RKO (cell line): Measurements from ENCODE around the gene GALNTL6.
"Not testable (repeated sequence)": the region's sequence is repeated elsewhere in the genome, so short reads cannot be mapped to it uniquely, and the experiment has no call there.

Experiments used
- DNase-seq: peaks from one replicate; pipeline ENCODE4 v3.0.0-alpha.2; 2016; ENCODE audit warnings: low spot score

GALNTL6 gene

DNA sequence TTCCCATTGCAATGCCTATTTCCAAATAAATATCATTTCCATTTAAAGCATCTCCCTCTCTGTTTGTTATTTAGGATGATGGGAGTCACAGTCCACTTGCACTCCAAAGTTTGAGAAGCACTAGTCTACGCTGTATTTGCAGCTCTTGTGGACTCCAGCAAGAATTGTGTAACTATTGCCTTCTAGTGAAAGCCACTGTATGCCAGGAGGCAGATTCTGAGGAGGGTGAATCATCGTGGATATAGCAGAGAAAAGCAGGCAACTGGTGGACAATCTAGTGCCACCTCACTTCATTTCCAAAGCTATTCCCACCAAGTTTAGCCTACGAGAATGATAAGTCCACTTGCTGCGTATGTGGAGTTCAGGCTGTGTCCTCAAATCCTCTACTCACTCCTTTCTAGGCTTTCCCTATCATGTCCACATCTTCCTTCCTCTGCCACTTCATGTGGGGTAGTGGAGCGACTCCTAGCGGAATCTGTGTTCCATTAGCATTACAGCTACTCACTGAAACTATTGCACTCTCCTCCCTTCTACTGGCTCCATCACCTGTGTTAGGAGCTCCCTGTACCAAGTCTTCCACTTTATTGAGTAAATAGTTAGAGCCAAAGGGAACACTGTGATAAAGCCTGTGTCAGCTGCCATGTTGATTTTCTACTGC is 853.6 kb downstream of the GALNTL6 start:
- no peak for DNase-seq

DNA sequence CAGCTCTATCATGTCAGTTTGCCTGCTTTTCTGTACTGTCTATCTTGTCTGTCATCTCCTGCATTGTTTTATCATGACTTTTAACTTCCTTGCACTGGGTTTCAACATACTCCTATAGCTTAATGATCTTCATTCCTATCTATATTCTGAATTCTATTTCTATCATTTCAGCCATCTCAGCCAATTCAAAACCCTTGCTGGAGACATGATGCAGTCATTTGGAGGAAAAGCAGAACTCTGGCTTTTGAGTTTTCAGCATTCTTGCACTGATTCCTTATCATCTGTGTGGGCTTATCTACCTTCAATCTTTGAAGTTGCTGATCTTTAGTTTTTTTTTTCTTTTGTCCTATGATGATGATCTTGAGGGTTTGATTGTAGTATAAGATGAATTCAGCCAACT is 861.6 kb downstream of the GALNTL6 start:
- DNase-seq, result no peak

DNA sequence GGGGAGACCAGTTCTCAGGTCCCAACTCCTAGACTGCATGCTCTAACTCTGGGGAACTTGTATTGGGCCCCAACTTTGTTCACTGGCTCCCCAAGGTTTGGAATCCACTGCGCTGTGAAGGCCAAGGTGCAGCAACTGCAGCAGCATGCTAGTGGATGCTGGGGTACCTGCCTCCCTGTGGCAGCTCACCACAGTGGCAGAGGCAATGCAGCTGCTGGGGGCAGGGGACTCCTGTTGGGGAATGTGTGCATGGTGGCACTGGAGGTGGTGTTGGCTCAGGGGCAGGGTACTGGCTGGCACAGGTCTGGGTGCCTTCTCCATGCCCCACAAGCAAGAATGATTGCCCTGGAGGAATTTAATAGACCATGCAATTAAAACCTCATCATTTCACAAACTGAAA is 862.0 kb downstream of the GALNTL6 start:
- no peak for DNase-seq

DNA sequence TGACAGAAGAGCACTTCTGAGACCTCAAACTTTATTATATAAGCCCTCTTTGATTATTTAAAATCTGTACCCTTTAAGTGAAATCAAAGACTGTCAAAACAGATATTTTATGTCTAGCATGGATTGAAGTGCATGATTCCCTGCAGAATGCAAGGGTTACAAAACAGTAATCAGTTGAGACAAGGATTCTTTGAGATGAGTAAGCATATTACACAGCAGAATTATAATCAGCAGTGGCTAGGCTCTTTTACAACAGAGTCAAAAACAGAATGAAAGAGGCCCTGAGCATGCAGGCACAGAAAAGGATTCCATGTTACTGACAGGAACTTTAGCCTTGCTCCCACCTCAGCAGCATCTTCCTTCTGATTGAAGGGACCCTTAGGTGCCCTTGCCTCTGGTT is 867.5 kb downstream of the GALNTL6 start:
- DNase-seq, result no peak

DNA sequence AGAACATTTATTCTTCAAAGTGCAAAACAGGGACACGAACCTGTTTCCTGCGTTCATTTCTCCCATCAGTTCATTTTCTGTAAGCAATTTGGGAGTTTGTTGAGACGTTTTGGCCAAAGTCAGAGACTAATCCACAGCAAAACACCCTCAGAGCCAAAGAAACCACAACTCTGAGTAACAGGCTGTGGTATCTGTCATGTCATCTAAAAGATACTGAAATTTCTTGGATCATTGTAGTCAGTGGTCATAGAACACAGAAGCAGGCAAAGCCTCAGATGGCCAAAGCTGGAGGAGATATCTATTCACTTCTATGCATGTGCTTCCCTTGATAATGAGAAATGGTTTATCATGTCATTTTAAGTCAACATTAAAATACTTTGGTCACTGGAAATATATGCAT is 869.8 kb downstream of the GALNTL6 start:
- no peak for DNase-seq

DNA sequence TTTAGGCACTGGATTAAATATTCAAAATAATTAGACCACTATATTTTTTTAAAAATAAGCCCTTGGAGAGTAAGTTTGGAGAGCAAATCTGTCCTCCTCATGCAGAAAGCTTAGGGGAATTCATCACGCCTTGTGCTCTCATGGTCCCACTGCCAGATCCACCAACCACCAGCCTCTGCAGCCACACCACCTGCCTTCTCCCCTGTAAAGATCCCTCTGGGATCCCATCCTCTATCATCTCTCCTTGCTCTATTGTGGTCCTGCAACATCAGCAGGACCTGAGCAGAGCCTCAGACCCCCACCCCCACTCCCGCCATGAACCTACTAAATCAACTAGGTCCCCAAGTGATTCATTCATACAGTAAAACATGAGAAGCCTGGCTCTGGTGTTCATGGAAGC is 872.8 kb downstream of the GALNTL6 start:
- DNase-seq, result no peak

DNA sequence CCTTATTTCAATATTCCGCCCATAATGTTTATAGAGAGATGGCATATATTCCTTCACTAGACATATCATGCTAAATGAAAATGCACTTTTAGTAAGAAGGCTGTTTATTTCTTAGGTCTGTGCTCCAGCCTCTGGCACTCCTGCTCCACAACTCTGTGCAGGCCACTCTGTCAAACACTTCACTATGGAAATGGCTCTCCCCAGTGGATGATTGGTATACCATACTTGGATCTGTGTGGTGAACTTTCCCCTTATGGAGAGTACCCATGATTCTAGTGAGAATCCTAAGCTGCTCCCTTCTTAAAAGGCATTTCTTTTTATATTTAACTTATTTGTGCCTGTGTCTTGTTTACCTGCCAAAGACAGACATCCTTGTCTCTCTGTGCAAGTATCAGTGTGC is 875.3 kb downstream of the GALNTL6 start:
- peak; percentile 11 for DNase-seq

DNA sequence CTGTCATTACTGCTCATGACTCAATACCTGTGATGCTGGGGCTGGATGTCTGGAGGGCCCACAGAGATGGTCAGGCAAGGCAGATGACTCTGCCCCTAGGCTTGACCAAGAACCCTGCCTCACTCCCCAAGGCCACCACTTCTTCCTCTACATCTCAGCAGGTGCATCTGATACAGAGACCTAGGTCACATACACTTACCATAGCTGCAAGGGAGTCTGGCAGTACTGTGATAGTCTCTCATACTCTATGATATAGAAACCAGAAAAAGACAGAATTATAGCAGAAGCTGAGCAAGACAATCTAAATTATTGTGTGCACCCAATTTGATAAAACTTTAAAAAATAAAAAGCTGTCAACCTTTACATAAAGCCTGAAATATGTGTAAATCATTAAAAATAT is 878.3 kb downstream of the GALNTL6 start:
- no peak for DNase-seq

DNA sequence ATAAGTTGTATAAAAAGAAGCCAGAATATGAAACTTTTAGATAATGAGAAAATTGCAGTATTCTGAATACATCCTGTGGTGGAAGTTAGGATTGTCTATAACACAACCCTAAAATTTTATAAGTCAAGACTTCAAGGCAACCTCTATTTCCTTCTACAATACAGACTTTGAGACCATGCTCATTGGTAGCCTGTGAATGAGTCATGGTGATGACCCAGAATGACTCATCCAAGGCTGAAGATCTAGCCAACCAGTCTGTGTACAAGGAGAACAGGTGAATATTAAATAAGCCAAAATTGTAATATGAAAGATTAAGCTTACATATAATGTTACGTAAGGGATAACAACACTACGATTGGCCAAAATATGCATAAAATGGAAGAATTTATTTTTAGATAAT is 879.5 kb downstream of the GALNTL6 start:
- DNase-seq, result peak; percentile 38

DNA sequence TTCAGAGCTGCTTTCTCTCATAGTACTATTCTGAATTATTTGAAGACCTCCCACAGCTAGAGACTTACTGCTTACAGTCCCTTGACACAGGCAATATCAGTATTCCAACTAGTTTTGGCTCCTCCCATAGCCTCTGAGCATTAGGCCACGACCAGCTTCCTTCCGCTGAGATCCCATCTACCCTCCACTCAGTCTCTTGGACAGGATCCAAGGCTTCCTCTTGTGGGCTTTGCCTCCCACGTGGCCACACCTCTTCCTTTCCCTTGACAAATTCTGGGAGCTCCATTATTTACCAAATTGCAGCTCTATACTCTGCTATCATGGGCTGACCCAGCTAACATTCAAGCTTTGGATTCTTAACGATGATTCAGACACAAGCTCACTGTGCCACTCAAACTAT is 885.1 kb downstream of the GALNTL6 start:
- no peak for DNase-seq

DNA sequence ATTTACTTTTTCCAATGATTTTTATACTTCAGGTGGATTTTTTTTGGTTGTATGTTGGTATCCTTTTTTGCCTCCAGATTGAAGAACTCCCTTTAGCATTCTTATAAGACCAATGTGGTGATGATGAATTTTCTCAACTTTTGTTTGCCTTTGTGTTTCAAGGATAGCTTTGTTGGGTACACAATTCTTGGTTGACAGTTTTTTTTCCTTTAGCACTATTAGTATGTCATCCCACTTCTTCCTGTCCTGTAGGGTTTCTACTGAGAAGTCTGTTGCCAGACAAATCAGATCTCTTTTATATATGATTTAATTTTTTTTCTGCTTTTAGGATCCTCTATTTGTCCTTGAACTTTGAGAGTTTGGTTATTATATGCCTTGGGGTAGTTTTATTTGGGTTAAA is 892.4 kb downstream of the GALNTL6 start:
- DNase-seq, result no peak

DNA sequence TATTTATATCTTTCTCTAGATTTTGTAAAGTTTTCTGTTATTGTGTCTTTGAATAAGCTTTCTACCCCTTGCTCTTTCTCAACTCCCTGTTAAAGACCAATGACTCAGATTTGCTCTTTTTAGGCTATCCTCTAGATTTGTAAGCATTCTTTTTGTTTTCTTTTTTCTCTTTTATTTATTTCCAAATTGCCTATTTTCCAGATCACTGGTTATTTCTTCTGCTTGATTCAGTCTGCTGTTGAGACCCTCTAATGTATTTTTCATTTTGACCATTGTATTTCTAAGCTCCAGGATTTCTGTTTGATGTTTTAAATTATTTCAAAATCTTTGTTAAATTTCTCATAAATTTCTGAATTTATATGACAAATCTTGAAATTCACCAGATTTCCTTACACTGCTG is 892.8 kb downstream of the GALNTL6 start:
- no peak for DNase-seq

DNA sequence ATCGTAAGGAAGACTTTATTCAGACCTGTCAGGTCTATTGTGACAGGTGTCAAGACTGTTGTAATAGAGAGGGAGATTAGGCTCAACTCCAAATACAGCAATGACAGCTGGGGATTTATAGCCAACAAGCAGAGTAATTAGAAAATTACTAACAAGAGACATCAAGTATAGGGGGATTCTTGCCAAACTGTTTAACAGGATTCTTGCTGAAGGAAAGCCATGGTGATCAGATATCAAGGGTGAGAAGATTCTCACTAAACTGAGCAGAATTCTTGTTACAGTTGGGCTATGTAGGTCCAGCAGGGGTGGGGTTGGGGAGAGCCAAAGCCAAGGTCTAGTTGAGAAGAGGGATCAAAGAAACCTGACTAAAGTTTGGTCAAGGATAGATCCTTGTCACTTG is 894.4 kb downstream of the GALNTL6 start:
- DNase-seq, result no peak

DNA sequence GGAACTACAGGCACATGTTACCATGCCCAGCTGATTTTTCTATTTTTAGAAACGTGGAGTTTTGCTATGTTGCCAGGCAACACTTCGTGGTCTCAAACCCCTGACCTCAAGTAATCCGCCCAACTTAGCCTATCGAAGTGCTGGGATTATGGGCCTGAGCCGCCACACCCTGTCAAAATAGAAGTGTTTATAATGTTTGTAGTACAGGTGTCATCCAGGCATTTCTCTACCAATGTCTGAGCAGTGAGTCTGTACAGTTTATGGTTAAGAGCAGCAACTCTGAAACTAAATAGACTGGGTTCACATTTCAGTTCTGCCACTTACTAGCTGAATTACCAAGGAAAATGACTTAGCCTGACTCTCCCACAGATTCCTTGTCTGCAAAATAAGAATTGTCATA is 895.0 kb downstream of the GALNTL6 start:
- no peak for DNase-seq

DNA sequence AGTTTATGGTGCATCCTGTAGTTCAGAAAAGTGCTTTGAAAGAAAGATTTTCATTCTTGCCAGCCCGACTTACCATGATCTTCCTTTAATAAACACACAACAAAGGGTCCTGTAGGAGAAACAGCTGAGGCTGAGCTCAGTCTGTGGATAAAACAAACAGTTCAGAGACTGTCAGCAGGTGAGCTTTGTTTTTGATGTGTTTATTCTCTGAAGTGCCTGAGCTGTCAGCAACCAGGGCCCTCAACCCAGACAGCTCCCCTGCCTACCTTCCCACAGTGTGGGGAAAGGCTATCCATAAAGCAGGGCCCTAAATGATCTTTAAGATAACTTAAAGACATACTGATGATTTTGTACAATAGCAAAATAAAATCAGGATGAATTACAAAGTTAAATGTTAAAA is 896.2 kb downstream of the GALNTL6 start:
- DNase-seq, result no peak

DNA sequence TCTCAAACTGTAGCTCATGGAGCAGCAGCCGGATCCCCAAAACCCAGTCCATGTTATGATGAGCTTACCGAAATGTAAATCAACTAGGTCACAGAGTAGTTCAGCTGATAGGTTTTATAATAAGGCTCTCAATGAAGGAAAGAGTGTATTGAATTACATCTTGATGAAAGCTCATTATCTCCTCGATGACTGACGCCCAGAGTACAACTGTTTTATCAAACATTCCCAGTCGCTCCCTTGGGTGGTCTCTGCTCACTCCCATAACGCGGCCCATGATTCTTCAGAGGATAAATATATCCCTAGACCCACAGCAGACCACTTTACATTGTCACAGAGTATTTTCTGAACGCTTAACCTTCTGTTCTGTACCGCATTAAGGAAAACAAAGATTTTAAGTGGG is 903.1 kb downstream of the GALNTL6 start:
- DNase-seq, result no peak

DNA sequence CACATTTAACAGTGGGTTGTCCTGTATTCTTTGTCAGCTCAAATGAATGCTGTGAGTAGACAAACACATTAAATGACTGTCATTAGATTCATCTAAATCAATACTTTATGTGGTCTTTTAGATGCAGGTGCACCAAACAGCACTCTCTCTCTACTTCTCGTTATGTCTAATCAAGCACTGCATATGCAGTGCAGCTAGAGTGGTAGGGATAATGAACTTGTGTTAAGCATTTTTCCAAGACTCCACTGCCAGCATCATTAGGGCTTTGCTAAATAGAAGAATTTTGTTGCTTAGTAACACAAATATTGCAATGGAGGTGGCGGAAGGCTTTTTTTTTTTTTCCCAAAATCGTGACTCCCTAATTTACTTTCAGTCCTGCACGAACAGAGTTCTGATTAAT is 908.5 kb downstream of the GALNTL6 start:
- DNase-seq, result no peak

DNA sequence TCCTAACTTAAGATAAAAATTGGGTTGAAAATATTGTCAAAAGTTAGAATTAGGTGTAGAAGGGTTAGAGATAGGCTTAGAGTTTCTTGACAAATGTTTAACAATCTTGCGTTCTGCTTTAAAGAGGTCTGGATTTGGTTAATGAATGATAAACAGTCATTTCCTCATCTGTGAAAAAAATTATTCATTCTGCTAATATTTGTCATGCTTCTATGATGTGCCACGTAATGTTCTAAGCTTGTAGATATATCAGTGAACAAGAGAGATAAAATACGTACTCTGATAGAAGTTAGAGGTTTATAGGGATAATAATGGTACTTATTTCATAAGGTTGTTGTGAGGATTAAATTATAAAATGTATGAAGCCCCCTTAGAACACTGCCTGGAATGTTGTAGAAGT is 912.4 kb downstream of the GALNTL6 start:
- no peak for DNase-seq

DNA sequence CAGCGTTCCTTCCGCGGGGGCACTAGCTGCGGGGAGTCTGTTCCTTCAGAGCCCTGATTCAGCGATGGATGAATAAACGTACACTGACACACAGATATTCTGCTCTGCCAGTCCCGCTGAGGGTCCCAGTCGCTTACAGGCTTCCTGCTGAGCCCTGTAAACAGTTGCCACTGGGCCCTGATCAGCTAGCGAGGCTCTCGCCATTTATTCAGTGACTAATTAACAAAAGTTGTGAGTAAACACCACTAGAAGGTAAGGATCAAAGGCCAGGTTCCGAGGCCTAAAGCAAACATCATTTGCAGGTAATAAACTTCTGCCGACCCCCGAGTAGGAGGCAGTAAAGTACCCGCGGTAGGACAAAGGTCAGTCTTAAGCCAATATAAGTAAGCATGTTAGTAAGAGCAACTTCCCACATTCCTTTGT is 912.8 kb downstream of the GALNTL6 start:
- no peak for DNase-seq

DNA sequence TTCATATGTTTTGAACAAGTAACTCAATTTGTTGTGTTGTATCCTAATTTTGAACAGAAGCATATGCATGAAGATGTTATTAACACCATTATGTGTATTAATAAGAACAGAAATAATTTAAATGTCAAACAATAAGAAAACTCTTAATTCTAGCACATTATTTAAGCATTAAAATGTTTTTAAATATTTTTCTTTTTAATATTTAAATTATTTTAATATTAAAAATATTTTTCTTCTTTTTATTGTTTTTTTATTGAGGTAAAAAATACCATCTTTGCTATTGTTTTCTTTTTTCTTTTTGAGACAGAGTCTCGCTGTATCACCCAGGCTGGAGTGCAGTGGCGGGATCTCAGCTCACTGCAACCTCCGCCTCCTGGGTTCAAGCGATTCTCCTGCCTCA is 914.4 kb downstream of the GALNTL6 start:
- no peak for DNase-seq

DNA sequence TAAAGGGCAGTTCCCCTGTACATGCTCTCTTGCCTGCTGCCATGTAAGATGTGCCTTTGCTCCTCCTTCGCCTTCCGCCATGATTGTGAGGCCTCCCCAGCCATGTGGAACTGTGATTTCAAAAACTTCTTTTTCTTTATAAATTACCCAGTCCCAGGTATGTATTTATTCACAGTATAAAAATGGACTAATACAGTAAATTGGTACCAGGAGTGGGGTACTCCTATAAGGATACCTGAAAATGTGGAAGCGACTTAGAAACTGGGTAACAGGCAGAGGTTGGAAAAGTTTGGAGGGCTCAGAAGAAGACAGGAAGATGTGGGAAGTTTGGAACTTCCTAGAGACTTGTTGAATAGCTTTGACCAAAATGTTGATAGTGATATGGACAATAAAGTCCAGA is 920.4 kb downstream of the GALNTL6 start:
- not testable (repeated sequence) for DNase-seq

DNA sequence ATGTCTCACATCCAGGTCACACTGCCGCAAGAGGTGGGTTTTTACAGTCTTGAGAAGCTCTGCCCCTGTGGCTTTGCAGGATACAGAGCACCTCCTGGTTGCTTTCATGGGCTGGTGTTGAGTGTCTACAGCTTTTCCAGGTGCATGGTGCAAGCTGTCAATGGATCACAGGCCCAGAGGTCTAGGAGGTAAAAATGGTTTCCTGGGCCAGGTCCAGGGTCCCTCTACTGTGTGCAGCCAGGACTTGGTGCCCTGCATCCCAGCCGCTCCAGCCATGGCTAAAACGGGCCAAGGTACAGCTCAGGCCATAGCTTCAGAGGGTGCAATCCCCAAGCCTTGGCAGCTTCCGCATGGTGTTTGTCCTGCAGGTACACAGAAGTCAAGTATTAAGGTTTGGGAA is 921.4 kb downstream of the GALNTL6 start:
- no peak for DNase-seq

DNA sequence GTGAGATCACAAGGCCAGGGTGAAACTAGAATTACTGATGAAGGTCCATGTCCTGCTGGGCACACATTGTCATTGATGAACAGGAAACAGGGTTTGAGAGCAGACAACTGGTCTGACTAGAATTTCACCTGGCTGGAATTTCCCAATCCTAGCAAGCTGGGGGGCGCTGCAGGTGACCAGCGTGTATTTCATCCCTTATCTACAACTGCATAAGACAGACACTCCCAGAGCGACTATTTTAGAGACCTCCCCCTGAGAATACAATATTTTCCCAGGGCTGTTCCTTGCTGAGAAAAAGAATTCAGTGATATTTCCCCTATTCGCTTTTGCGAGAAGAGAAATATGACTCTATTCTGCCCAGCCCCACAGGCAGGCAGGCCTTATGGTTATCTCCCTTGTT is 922.8 kb downstream of the GALNTL6 start:
- no peak for DNase-seq

DNA sequence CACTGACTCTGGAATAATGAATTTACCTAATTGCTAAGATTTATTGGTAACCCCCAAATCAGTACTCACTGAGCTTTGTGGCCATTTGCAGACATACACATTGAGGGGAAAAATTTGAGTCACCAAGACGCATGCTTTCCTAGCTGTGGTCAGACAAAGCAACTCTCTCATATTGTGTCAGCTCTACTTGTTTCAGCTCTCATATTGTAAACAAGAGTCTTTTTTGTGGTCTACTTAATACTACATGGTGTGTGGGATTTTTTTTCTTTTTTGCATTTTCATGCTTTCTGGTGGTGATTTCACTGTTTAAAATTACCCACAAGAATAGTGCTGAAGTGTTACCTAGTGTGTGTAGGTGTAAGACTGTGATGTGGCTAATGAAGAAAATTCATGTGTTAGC is 927.2 kb downstream of the GALNTL6 start:
- DNase-seq, result no peak

DNA sequence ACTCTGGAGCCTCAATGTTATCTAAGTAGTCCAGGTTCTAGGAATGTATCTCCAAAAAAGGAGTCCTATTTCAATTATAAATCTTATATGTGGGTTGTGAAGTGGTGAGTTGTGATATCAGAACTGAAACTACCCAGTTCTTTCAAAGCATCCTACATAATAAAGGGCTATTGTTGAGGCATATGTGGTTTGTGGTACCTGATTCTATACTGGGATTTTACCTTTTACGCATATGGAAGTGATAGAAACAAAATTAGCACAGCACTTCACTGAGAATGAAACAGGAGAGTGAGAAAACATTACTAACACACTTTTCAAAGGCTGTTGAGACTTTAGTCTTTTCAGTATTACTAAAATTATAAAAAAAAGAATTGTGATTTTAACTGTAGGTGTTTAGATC is 937.7 kb downstream of the GALNTL6 start:
- DNase-seq, result no peak
